ENCODE results near the gene HS3ST6.
"Not testable (repeated sequence)": the region's sequence is repeated elsewhere in the genome, so short reads cannot be mapped to it uniquely, and the experiment has no call there.

HS3ST6 gene

GRCh38 chr16:1879477-1879876 lies 38.7 kb downstream of the HS3ST6 start:
- H3K4me1 Mint-ChIP-seq, result peaks cover 24% of the 10 kb centered on the region
- TF ChIP-seq CTCF (IDR thresholded peaks at IDR 0.05), result no peak

GRCh38 chr16:1878256-1878655 lies 40.0 kb downstream of the HS3ST6 start:
- peaks cover 75% of the 10 kb centered on the region for H3K27me3 Mint-ChIP-seq (ENCODE audit: low read depth, poor library complexity)
- no peak overlapping the region for H3K4me3 Mint-ChIP-seq
- H3K27ac Mint-ChIP-seq, result no peak overlapping the region
- no peak for TF ChIP-seq CTCF (IDR thresholded peaks at IDR 0.05)
- H3K36me3 Mint-ChIP-seq (ENCODE audit: low read depth), result no peaks in the 10 kb centered on the region
- peaks cover 24% of the 10 kb centered on the region for H3K4me1 Mint-ChIP-seq
- DNase-seq, result no peak
- H3K9me3 Mint-ChIP-seq, result no peaks in the 10 kb centered on the region

More at GRCh38 chr16:1879477-1879876, 38.7 kb downstream of the HS3ST6 start:
- peaks cover 74% of the 10 kb centered on the region for H3K27me3 Mint-ChIP-seq (ENCODE audit: low read depth, poor library complexity)
- H3K36me3 Mint-ChIP-seq (ENCODE audit: low read depth), result no peaks in the 10 kb centered on the region
- H3K9me3 Mint-ChIP-seq, result no peaks in the 10 kb centered on the region
- H3K27ac Mint-ChIP-seq, result no peak overlapping the region
- H3K4me3 Mint-ChIP-seq, result no peak overlapping the region
- DNase-seq, result no peak

GRCh38 chr16:1877804-1878203 lies 40.4 kb downstream of the HS3ST6 start:
- no peak overlapping the region for H3K27ac Mint-ChIP-seq
- no peak for DNase-seq
- TF ChIP-seq CTCF (IDR thresholded peaks at IDR 0.05), result no peak
- H3K27me3 Mint-ChIP-seq (ENCODE audit: low read depth, poor library complexity), result peaks cover 77% of the 10 kb centered on the region
- peaks cover 24% of the 10 kb centered on the region for H3K4me1 Mint-ChIP-seq
- no peaks in the 10 kb centered on the region for H3K36me3 Mint-ChIP-seq (ENCODE audit: low read depth)
- H3K4me3 Mint-ChIP-seq, result no peak overlapping the region
- H3K9me3 Mint-ChIP-seq, result no peaks in the 10 kb centered on the region

GRCh38 chr16:1877089-1877488 lies 41.1 kb downstream of the HS3ST6 start:
- Mint-ChIP-seq H3K4me1 (peaks cover 28% of the 10 kb centered on the region), H3K9me3 (peaks cover 6% of the 10 kb centered on the region), H3K27me3 (ENCODE audit: low read depth, poor library complexity) (peaks cover 83% of the 10 kb centered on the region), H3K4me3 (no peak overlapping the region), H3K27ac (no peak overlapping the region), H3K36me3 (ENCODE audit: low read depth) (peaks cover 3% of the 10 kb centered on the region)
- no peak for TF ChIP-seq CTCF (IDR thresholded peaks at IDR 0.05)
- no peak for DNase-seq

GRCh38 chr16:1876468-1876867 lies 41.7 kb downstream of the HS3ST6 start:
- Mint-ChIP-seq H3K27me3 (ENCODE audit: low read depth, poor library complexity) (peaks cover 84% of the 10 kb centered on the region), H3K27ac (no peak overlapping the region), H3K9me3 (peaks cover 7% of the 10 kb centered on the region), H3K36me3 (ENCODE audit: low read depth) (peaks cover 5% of the 10 kb centered on the region), H3K4me3 (no peak overlapping the region), H3K4me1 (peaks cover 29% of the 10 kb centered on the region)
- DNase-seq, result no peak
- no peak for TF ChIP-seq CTCF (IDR thresholded peaks at IDR 0.05)

GRCh38 chr16:1876066-1876465 lies 42.1 kb downstream of the HS3ST6 start:
- H3K9me3 Mint-ChIP-seq, result not testable (repeated sequence)
- peaks cover 86% of the 10 kb centered on the region for H3K27me3 Mint-ChIP-seq (ENCODE audit: low read depth, poor library complexity)

More at GRCh38 chr16:1876066-1876465, 42.1 kb downstream of the HS3ST6 start:
- not testable (repeated sequence) for H3K36me3 Mint-ChIP-seq (ENCODE audit: low read depth); DNase-seq; H3K27ac Mint-ChIP-seq; H3K4me3 Mint-ChIP-seq
- peaks cover 29% of the 10 kb centered on the region for H3K4me1 Mint-ChIP-seq

Measured in nephron progenitor cell (in vitro differentiated cells).